ENCODE results near the gene GLRA3.

GLRA3 gene

GRCh38 chr4:174713821-174714220, 115.2 kb downstream of the GLRA3 start:
- no peak for TF ChIP-seq POU6F1 (CRISPR knock-in tag; IDR thresholded peaks at IDR 0.05; ENCODE audit: borderline replicate concordance, low read depth)
- TF ChIP-seq PATZ1 (CRISPR knock-in tag; IDR thresholded peaks at IDR 0.05; ENCODE audit: borderline replicate concordance): no peak
- TF ChIP-seq TSHZ2 (CRISPR knock-in tag; IDR thresholded peaks at IDR 0.05): no peak
- TF ChIP-seq SNAI2 (CRISPR knock-in tag; IDR thresholded peaks at IDR 0.05): no peak
- no peak for TF ChIP-seq ZFP3 (CRISPR knock-in tag; IDR thresholded peaks at IDR 0.05)
- TF ChIP-seq RARB (CRISPR knock-in tag; IDR thresholded peaks at IDR 0.05): no peak
- no peak for TF ChIP-seq ARNTL (CRISPR knock-in tag; IDR thresholded peaks at IDR 0.05; ENCODE audit: borderline replicate concordance, low read depth)
- TF ChIP-seq OSR1 (CRISPR knock-in tag; IDR thresholded peaks at IDR 0.05): no peak
- TF ChIP-seq GLIS3 (CRISPR knock-in tag; IDR thresholded peaks at IDR 0.05): no peak
- TF ChIP-seq BACH2 (CRISPR knock-in tag; IDR thresholded peaks at IDR 0.05; ENCODE audit: borderline replicate concordance): no peak
- TF ChIP-seq PPARA (CRISPR knock-in tag; IDR thresholded peaks at IDR 0.05; ENCODE audit: borderline replicate concordance): no peak
- no peak for TF ChIP-seq ZFP30 (CRISPR knock-in tag; IDR thresholded peaks at IDR 0.05)
- no peak for TF ChIP-seq ZNF565 (CRISPR knock-in tag; conservative IDR thresholded peaks at IDR 0.05; ENCODE audit: low read depth)
- no peak for TF ChIP-seq TOX (CRISPR knock-in tag; IDR thresholded peaks at IDR 0.05; ENCODE audit: borderline replicate concordance)
- TF ChIP-seq ZNF8 (CRISPR knock-in tag; IDR thresholded peaks at IDR 0.05): no peak
- TF ChIP-seq CSDC2 (CRISPR knock-in tag; IDR thresholded peaks at IDR 0.05): no peak
- no peak for TF ChIP-seq ZC3H10 (CRISPR knock-in tag; IDR thresholded peaks at IDR 0.05)
- no peak for TF ChIP-seq CREB5 (CRISPR knock-in tag; IDR thresholded peaks at IDR 0.05; ENCODE audit: low read depth)
- no peak for TF ChIP-seq ESRRG (CRISPR knock-in tag; IDR thresholded peaks at IDR 0.05)
- TF ChIP-seq TCF4 (CRISPR knock-in tag; IDR thresholded peaks at IDR 0.05; ENCODE audit: borderline replicate concordance): no peak
- no peak for ATAC-seq

- no peak for TF ChIP-seq ZNF8 (CRISPR knock-in tag; IDR thresholded peaks at IDR 0.05)
- TF ChIP-seq ISL1 (CRISPR knock-in tag; IDR thresholded peaks at IDR 0.05): no peak
- no peak for TF ChIP-seq TOX (CRISPR knock-in tag; IDR thresholded peaks at IDR 0.05; ENCODE audit: borderline replicate concordance)
- TF ChIP-seq POU6F1 (CRISPR knock-in tag; IDR thresholded peaks at IDR 0.05; ENCODE audit: borderline replicate concordance, low read depth): no peak
- TF ChIP-seq ZFP30 (CRISPR knock-in tag; IDR thresholded peaks at IDR 0.05): no peak
- no peak for TF ChIP-seq OSR1 (CRISPR knock-in tag; IDR thresholded peaks at IDR 0.05)
- TF ChIP-seq BACH2 (CRISPR knock-in tag; IDR thresholded peaks at IDR 0.05; ENCODE audit: borderline replicate concordance): no peak
- TF ChIP-seq ZNF70 (CRISPR knock-in tag; IDR thresholded peaks at IDR 0.05): no peak
- TF ChIP-seq TCF4 (CRISPR knock-in tag; IDR thresholded peaks at IDR 0.05; ENCODE audit: borderline replicate concordance): no peak
- TF ChIP-seq ZNF565 (CRISPR knock-in tag; conservative IDR thresholded peaks at IDR 0.05; ENCODE audit: low read depth): no peak
- no peak for TF ChIP-seq PATZ1 (CRISPR knock-in tag; IDR thresholded peaks at IDR 0.05; ENCODE audit: borderline replicate concordance)
- no peak for TF ChIP-seq ZFP3 (CRISPR knock-in tag; IDR thresholded peaks at IDR 0.05)
- TF ChIP-seq SNAI2 (CRISPR knock-in tag; IDR thresholded peaks at IDR 0.05): no peak
- TF ChIP-seq ARNTL (CRISPR knock-in tag; IDR thresholded peaks at IDR 0.05; ENCODE audit: borderline replicate concordance, low read depth): no peak
- no peak for ATAC-seq
Measured at GRCh38 chr4:174713181-174713580, 115.9 kb downstream of the GLRA3 start.

Measured in SK-N-SH treated with all-trans-retinoic acid at 6 μM for 48 hours (cell line).